OCI-LY7 (cell line): ENCODE data around the gene GTPBP4. TPM values are rescaled to one million over a fixed set of nuclear protein-coding genes. Genes with fewer than 3 reads are reported as not detected.

ENCODE experiments used
- BruUV-seq: library from RNA; stranded (reverse); fragments of 400-500 nt; replicated peaks from 2 replicates; lab custom pipeline; 2021; lab: Mats Ljungman, UMichigan
- CTCF ChIA-PET: fragments of 300-600 bp; sonication (Branson Sonifier 250); formaldehyde crosslinking; loops from one replicate; lab custom pipeline; 2022; ENCODE audit warnings: antibody characterized with exemption; ENCODE audit not compliant: unreplicated experiment; lab: Charles Lee
- POLR2A ChIA-PET: fragments of 300-600 bp; sonication (Branson Sonifier 250); formaldehyde crosslinking; loops from one replicate; lab custom pipeline; 2022; ENCODE audit warnings: antibody characterized with exemption; lab: Charles Lee
- DNase-seq: peaks from one replicate; pipeline ENCODE4 v3.0.0-alpha.2; 2015; ENCODE audit warnings: low spot score
- H2AFZ ChIP-seq: fragments of 200-600 bp; sonication (generic), shearing (Covaris generic); 2 replicates; pipeline ENCODE4 v1.6.1; 2014; ENCODE audit warnings: mild to moderate bottlenecking, antibody characterized with exemption, low read length, moderate library complexity
- H3K27ac ChIP-seq: fragments of 200-600 bp; sonication (generic); 2 replicates; pipeline ENCODE4 v1.5.1; 2014; ENCODE audit warnings: mixed run types, low read depth, mild to moderate bottlenecking, moderate library complexity, low read length, inconsistent platforms; ENCODE audit not compliant: poor library complexity, severe bottlenecking
- H3K36me3 ChIP-seq: fragments of 200-600 bp; sonication (generic); 2 replicates; pipeline ENCODE4 v1.6.1; 2014; ENCODE audit warnings: mild to moderate bottlenecking, antibody characterized with exemption, low read length, moderate library complexity, mixed read lengths; ENCODE audit not compliant: insufficient read depth
- H3K4me1 ChIP-seq: fragments of 200-600 bp; sonication (generic); 2 replicates; pipeline ENCODE4 v1.5.1; 2014; ENCODE audit warnings: mild to moderate bottlenecking, low read length; ENCODE audit not compliant: insufficient read depth, poor library complexity, severe bottlenecking
- H3K4me2 ChIP-seq: fragments of 200-600 bp; sonication (generic); 2 replicates; pipeline ENCODE4 v1.6.1; 2014; ENCODE audit warnings: mild to moderate bottlenecking, low read length
- H3K4me3 ChIP-seq: fragments of 200-600 bp; sonication (generic); 2 replicates; pipeline ENCODE4 v1.5.1; 2014; ENCODE audit warnings: mild to moderate bottlenecking, low read depth, low read length; ENCODE audit not compliant: poor library complexity, severe bottlenecking
- H3K79me2 ChIP-seq: fragments of 200-600 bp; sonication (generic); 2 replicates; pipeline ENCODE4 v1.6.1; 2016; ENCODE audit warnings: low read depth, mild to moderate bottlenecking, low read length, moderate library complexity, mixed read lengths; ENCODE audit not compliant: insufficient read depth
- H3K9me2 ChIP-seq: fragments of 200-600 bp; sonication (generic); 2 replicates; pipeline ENCODE4 v1.6.1; 2016; ENCODE audit warnings: mild to moderate bottlenecking, low read length, mixed read lengths; ENCODE audit not compliant: insufficient read depth
- H3K9me3 ChIP-seq: fragments of 200-600 bp; sonication (generic); 2 replicates; pipeline ENCODE4 v1.6.1; 2014; ENCODE audit warnings: mild to moderate bottlenecking, mixed run types, low read length, mixed read lengths
- H4K20me1 ChIP-seq: fragments of 200-600 bp; sonication (generic); 2 replicates; pipeline ENCODE4 v1.6.1; 2014; ENCODE audit warnings: mild to moderate bottlenecking, antibody characterized with exemption, low read length, moderate library complexity, mixed read lengths; ENCODE audit not compliant: insufficient read depth
- CTCF ChIP-seq: fragments of 200-600 bp; sonication (generic); conservative IDR thresholded peaks from 2 replicates; pipeline ENCODE4 v1.5.1; 2014; ENCODE audit warnings: mild to moderate bottlenecking, antibody characterized with exemption, low read length, moderate library complexity, mixed read lengths
- EZH2phosphoT487 ChIP-seq: fragments of 200-600 bp; sonication (generic); IDR thresholded peaks from 2 replicates; pipeline ENCODE4 v1.6.1; 2018; ENCODE audit warnings: low read depth, borderline replicate concordance, mild to moderate bottlenecking, mixed run types, antibody characterized with exemption, low read length, moderate library complexity, mixed read lengths
- intact Hi-C: fragments of 100-400 bp; cut with micrococcal nuclease; formaldehyde crosslinking; loops from one replicate; pipeline ENCODE4 v1.10.0; 2022; ENCODE audit not compliant: unreplicated experiment
- total RNA-seq, 2 experiments: library from RNA; depleted of rRNA in 1 of 2; stranded (reverse); fragments of >200 nt in 1 of 2; shearing (Covaris generic) in 1 of 2; gene quantifications; 2 replicates each; pipeline ENCODE4 v1.2.3, GENCODE V29; 2014 to 2022

The GTPBP4 gene
- total RNA-seq, 2 experiments from 2014 or later, result 61.0 to 108 TPM

DNA sequence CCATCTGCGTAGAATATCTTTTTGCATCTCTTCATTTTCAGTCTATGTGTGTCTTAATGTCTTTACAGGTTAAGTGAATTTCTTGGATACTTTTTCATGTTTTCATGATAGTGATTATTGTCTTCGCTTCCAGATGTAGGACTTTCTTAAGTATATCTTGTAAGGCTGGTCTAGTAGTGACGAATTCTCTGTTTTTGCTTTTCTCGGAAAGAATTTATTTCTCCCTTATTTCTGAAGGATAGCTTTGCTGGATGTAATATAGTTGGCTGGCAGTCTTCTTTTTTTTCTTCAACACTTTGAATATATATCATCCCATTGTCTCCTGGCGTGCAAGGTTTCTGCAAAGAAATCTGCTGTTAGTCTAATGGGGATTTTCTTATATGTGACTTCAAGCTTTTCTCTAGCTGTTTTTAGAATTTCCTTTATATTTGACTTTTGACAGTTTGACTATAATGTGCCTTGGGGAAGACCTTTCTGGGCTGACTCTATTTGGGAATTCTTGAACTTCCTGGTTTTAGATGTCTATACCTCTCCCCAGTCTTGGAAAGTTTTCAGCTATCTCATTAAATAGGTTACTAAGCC lies 14.3 kb downstream of the GTPBP4 start:
- H3K9me2 ChIP-seq, result no peaks in the 10 kb centered on the region
- no peak overlapping the region for H2AFZ ChIP-seq
- H3K36me3 ChIP-seq, result peaks cover 100% of the 10 kb centered on the region
- ChIA-PET POLR2A (interaction anchor here (0.6 kb wide), 1 partner anchor 21 kb away, joined by 5 read pairs; no protein-coding TSS in a partner anchor), CTCF (no interaction called here)
- no peak overlapping the region for H3K27ac ChIP-seq
- intact Hi-C loops, result no loop called here
- H3K9me3 ChIP-seq, result no peaks in the 10 kb centered on the region
- H3K4me2 ChIP-seq, result no peak overlapping the region
- H4K20me1 ChIP-seq, result peaks cover 25% of the 10 kb centered on the region
- H3K4me1 ChIP-seq, result no peaks in the 10 kb centered on the region
- H3K79me2 ChIP-seq, result peaks cover 30% of the 10 kb centered on the region
- DNase-seq, result no peak
- no TSS peak for BruUV-seq
- no peak for TF ChIP-seq CTCF
- no peak for TF ChIP-seq EZH2phosphoT487
- H3K4me3 ChIP-seq, result no peak overlapping the region

- intact Hi-C loops, result no loop called here
- no peak overlapping the region for H2AFZ ChIP-seq
- peaks cover 30% of the 10 kb centered on the region for H3K79me2 ChIP-seq
- TF ChIP-seq EZH2phosphoT487, result no peak
- TF ChIP-seq CTCF, result no peak
- DNase-seq, result no peak
- BruUV-seq, result no TSS peak
- H4K20me1 ChIP-seq, result peaks cover 25% of the 10 kb centered on the region
- H3K4me2 ChIP-seq, result no peak overlapping the region
- no peak overlapping the region for H3K4me3 ChIP-seq
- H3K27ac ChIP-seq, result no peak overlapping the region
- POLR2A ChIA-PET, result interaction anchor here (1.0 kb wide), 1 partner anchor 10 kb away, joined by 3 read pairs; no protein-coding TSS in a partner anchor
- CTCF ChIA-PET, result interaction anchor here (0.6 kb wide), 1 partner anchor 214 kb away, joined by 4 read pairs; no protein-coding TSS in a partner anchor
- peaks cover 100% of the 10 kb centered on the region for H3K36me3 ChIP-seq
- H3K9me3 ChIP-seq, result no peaks in the 10 kb centered on the region
- H3K9me2 ChIP-seq, result no peaks in the 10 kb centered on the region
- no peaks in the 10 kb centered on the region for H3K4me1 ChIP-seq
Observed at GRCh38 chr10:1003884-1004670, 15.8 kb downstream of the GTPBP4 start.
